Trophoblast cell (in vitro differentiated cells and primary cell): ENCODE data around the gene PUM2.

Source experiments
- DNase-seq, 2 donors: peaks; one replicate each; pipeline ENCODE4 v3.0.0-alpha.2; 2016
- H2AFZ ChIP-seq: 2 replicates; pipeline ENCODE4 v1.6.1; 2013; ENCODE audit warnings: low read length, moderate library complexity, mild to moderate bottlenecking; ENCODE audit not compliant: insufficient read depth, poor library complexity
- H2AK5ac ChIP-seq: 2 replicates; pipeline ENCODE4 v1.6.1; 2013; ENCODE audit warnings: mild to moderate bottlenecking, low read length
- H2BK120ac ChIP-seq: 2 replicates; pipeline ENCODE4 v1.6.1; 2013; ENCODE audit warnings: low read length, mild to moderate bottlenecking, moderate library complexity; ENCODE audit not compliant: insufficient read depth, poor library complexity
- H2BK12ac ChIP-seq: 2 replicates; pipeline ENCODE4 v1.6.1; 2013; ENCODE audit warnings: mild to moderate bottlenecking, low read length, moderate library complexity
- H2BK5ac ChIP-seq: 2 replicates; pipeline ENCODE4 v1.6.1; 2013; ENCODE audit warnings: low read length, low read depth, moderate library complexity, mild to moderate bottlenecking; ENCODE audit not compliant: poor library complexity
- H3K14ac ChIP-seq: 2 replicates; pipeline ENCODE4 v1.6.1; 2013; ENCODE audit warnings: mild to moderate bottlenecking, low read length
- H3K18ac ChIP-seq: 2 replicates; pipeline ENCODE4 v1.6.1; 2013; ENCODE audit warnings: mild to moderate bottlenecking, low read length
- H3K23ac ChIP-seq: 2 replicates; pipeline ENCODE4 v1.6.1; 2013; ENCODE audit warnings: low read length
- H3K27ac ChIP-seq: 2 replicates; pipeline ENCODE4 v1.5.1; 2013; ENCODE audit warnings: low read depth, mild to moderate bottlenecking, inconsistent platforms, low read length, moderate library complexity
- H3K27me3 ChIP-seq: 2 replicates; pipeline ENCODE4 v1.6.1; 2013; ENCODE audit warnings: inconsistent platforms, mild to moderate bottlenecking, low read length, moderate library complexity; ENCODE audit not compliant: insufficient read depth
- H3K36me3 ChIP-seq, 2 experiments: 1 replicate in 1 of 2; 2 replicates in 1 of 2; pipeline ENCODE4 v1.6.1; 2013; ENCODE audit warnings: low read length in 2 of 2, mild to moderate bottlenecking in 2 of 2, moderate library complexity in 1 of 2; ENCODE audit not compliant: insufficient read depth in 2 of 2, control insufficient read depth in 1 of 2
- H3K4ac ChIP-seq: 2 replicates; pipeline ENCODE4 v1.6.1; 2013; ENCODE audit warnings: low read depth, mild to moderate bottlenecking, low read length, moderate library complexity
- H3K4me1 ChIP-seq, 2 experiments: 1 replicate in 1 of 2; 2 replicates in 1 of 2; pipeline ENCODE4 v1.6.1; 2013; ENCODE audit warnings: low read length in 2 of 2, mild to moderate bottlenecking in 2 of 2, moderate library complexity in 1 of 2; ENCODE audit not compliant: insufficient read depth in 2 of 2, control insufficient read depth in 1 of 2
- H3K4me2 ChIP-seq: 2 replicates; pipeline ENCODE4 v1.6.1; 2013; ENCODE audit warnings: inconsistent platforms, mild to moderate bottlenecking, low read length, moderate library complexity
- H3K4me3 ChIP-seq: 2 replicates; pipeline ENCODE4 v1.5.1; 2013; ENCODE audit warnings: mild to moderate bottlenecking, low read depth, low read length, inconsistent platforms
- H3K79me1 ChIP-seq: one replicate; pipeline ENCODE4 v1.6.1; 2013; ENCODE audit warnings: low read length
- H3K79me2 ChIP-seq: 2 replicates; pipeline ENCODE4 v1.6.1; 2013; ENCODE audit warnings: low read length, mild to moderate bottlenecking; ENCODE audit not compliant: control insufficient read depth, insufficient read depth, poor library complexity
- H3K9ac ChIP-seq: 2 replicates; pipeline ENCODE4 v1.6.1; 2013; ENCODE audit warnings: mild to moderate bottlenecking, low read length
- H3K9me3 ChIP-seq: 2 replicates; pipeline ENCODE4 v1.6.1; 2013; ENCODE audit warnings: low read depth, mild to moderate bottlenecking, control low read depth, inconsistent platforms, low read length; ENCODE audit not compliant: insufficient read depth
- H4K12ac ChIP-seq: 2 replicates; pipeline ENCODE4 v1.6.1; 2013; ENCODE audit warnings: low read depth, mild to moderate bottlenecking, low read length, moderate library complexity
- H4K8ac ChIP-seq: 2 replicates; pipeline ENCODE4 v1.6.1; 2013; ENCODE audit warnings: low read depth, mild to moderate bottlenecking, low read length, moderate library complexity
- H4K91ac ChIP-seq: one replicate; pipeline ENCODE4 v1.6.1; 2013; ENCODE audit warnings: low read depth, mild to moderate bottlenecking, low read length, moderate library complexity
- WGBS: extraction: QIAGEN DNeasy Blood & Tissue Kit; methylation state at CpG from one replicate; pipeline ENCODE4 v1.1.7; 2013; ENCODE audit warnings: missing lambda C conversion rate; ENCODE audit not compliant: insufficient read length, insufficient coverage; ENCODE audit errors: extremely low coverage; 5-methylcytosine and 5-hydroxymethylcytosine counted together

Gene PUM2

DNA sequence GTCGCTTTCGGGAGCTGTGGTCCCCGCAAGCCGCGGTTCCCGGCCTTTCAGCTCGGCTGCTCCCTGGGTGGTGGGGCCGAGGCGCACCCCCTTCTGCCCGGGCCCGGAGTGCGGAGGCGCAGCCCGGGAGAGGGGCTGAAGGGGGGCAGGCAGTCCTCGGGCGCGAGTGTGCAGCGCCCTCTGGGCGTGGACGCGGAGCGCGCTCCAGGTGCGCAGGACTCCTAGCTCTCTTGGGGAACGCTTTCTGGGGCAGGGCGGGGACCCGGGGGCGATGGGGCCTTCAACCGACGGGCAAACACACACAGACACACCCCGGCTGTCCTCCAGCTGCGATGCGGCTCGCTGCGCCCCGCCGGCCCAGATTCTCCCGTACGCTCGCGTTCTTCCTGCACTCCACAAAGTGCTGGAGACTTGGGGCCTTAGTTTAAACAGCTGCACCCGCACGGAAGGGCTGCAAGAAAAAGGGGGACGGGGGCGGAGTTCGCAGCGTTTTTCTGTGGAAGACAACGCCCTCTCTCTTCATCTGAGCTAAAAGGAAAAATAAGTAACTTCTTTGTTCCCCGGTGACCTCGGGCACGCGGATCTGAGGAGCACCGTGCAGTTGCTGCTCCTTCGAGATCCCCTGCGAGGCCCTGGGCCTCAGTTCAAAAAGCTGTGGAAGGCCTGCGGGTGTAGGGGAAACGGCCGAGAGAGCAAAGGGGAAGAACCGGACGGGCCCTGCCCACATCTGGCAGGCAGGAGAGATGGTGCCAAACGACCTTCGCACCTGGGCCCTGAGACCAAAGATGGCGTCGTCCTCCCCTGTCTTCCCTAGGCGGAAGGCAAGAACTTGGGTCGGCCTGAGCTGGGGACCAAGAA is 125.1 kb downstream of the PUM2 start:
- peak overlapping the region; percentile 50 for H4K91ac ChIP-seq
- no peak overlapping the region for H3K23ac ChIP-seq
- peak in 1 of 2 donors; percentile 56 for DNase-seq
- no peaks in the 10 kb centered on the region for H3K9me3 ChIP-seq
- peaks cover 5 to 7% of the 10 kb centered on the region in 2 experiments for H3K4me1 ChIP-seq
- peaks cover 16% of the 10 kb centered on the region for H3K27me3 ChIP-seq
- no peak overlapping the region for H3K18ac ChIP-seq
- peak overlapping the region; percentile 68 for H2AFZ ChIP-seq
- peaks cover 11% of the 10 kb centered on the region for H3K79me1 ChIP-seq
- peak overlapping the region; percentile 49 for H4K12ac ChIP-seq
- no CpG with 5 or more reads among the region's 66 CpGs for WGBS
- H2BK120ac ChIP-seq: no peak overlapping the region
- H3K27ac ChIP-seq: no peak overlapping the region
- H2AK5ac ChIP-seq: no peak overlapping the region
- H3K36me3 ChIP-seq: no peaks in the 10 kb centered on the region
- H3K4ac ChIP-seq: no peak overlapping the region
- H2BK5ac ChIP-seq: peak overlapping the region; percentile 25
- peaks cover 2% of the 10 kb centered on the region for H3K79me2 ChIP-seq
- H3K4me2 ChIP-seq: peak overlapping the region; percentile 99
- H3K9ac ChIP-seq: no peak overlapping the region
- H4K8ac ChIP-seq: peak overlapping the region; percentile 10
- H2BK12ac ChIP-seq: no peak overlapping the region
- H3K4me3 ChIP-seq: peak overlapping the region; percentile 80
- H3K14ac ChIP-seq: peak overlapping the region; percentile 41

GRCh38 chr2:20224716-20225293 is 125.8 kb downstream of the PUM2 start, which contains the start of gene SDC1:
Gene SDC1 (minus strand): TSS chr2:20225130. CDS start chr2:20224867, 263 bp downstream.
- peak; percentile 77 to 79 for DNase-seq
- peaks cover 5 to 7% of the 10 kb centered on the region in 2 experiments for H3K4me1 ChIP-seq
- H3K36me3 ChIP-seq: no peaks in the 10 kb centered on the region
- peak within 1 kb of the TSS; percentile 34 for H4K8ac ChIP-seq
- H3K9ac ChIP-seq: peak within 1 kb of the TSS; percentile 60
- H3K9me3 ChIP-seq: no peaks in the 10 kb centered on the region
- H3K18ac ChIP-seq: peak within 1 kb of the TSS; percentile 25
- peak within 1 kb of the TSS; percentile 25 for H2BK5ac ChIP-seq
- H4K91ac ChIP-seq: peak within 1 kb of the TSS; percentile 50
- H3K14ac ChIP-seq: peak within 1 kb of the TSS; percentile 58
- H3K27ac ChIP-seq: no peak within 1 kb of the TSS
- no peak within 1 kb of the TSS for H2BK12ac ChIP-seq
- H3K4me2 ChIP-seq: peak within 1 kb of the TSS; percentile 99
- WGBS: no CpG with 5 or more reads among the region's 65 CpGs
- peak within 1 kb of the TSS; percentile 80 for H3K4me3 ChIP-seq
- H3K4ac ChIP-seq: peak within 1 kb of the TSS; percentile 24
- H3K27me3 ChIP-seq: peaks cover 16% of the 10 kb centered on the region
- peak within 1 kb of the TSS; percentile 49 for H4K12ac ChIP-seq
- peaks cover 2% of the 10 kb centered on the region for H3K79me2 ChIP-seq
- no peak within 1 kb of the TSS for H3K23ac ChIP-seq
- H3K79me1 ChIP-seq: peaks cover 11% of the 10 kb centered on the region
- peak within 1 kb of the TSS; percentile 68 for H2AFZ ChIP-seq
- peak within 1 kb of the TSS; percentile 10 for H2BK120ac ChIP-seq
- no peak within 1 kb of the TSS for H2AK5ac ChIP-seq

DNA sequence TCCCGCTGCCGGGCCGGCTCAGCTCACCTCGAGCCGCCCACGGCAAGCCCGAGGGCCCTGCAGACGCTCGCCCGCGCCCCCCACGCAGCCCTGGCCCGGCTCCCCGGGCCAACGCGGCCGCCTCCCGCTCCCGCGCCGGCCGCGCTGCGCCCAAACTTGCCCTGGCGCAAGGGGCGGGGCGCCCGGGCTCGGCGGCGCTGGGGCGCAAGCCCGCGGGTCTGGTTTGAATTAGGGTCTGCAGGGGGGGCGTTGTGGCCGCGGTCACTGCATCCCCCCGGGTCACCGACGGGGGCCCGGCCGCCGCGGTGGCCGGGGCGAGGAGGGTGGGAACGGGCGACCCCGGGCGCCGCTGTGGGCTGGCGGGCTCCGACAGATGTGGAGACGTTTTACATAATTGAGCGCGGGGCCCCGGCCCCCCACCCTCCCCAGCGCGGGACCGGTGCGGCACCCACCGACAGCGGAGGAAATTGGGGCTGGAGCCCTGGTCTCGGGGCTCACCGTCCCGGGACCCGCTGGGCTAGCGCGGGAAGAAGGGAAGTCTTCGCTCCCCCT is 126.4 kb downstream of the PUM2 start:
- H3K18ac ChIP-seq: peak overlapping the region; percentile 25
- peak overlapping the region; percentile 34 for H4K8ac ChIP-seq
- H3K4ac ChIP-seq: peak overlapping the region; percentile 24
- peaks cover 16% of the 10 kb centered on the region for H3K27me3 ChIP-seq
- H3K36me3 ChIP-seq: peaks cover 0 to 2% of the 10 kb centered on the region in 2 experiments
- no peak overlapping the region for H3K27ac ChIP-seq
- H3K4me3 ChIP-seq: peak overlapping the region; percentile 68
- peak overlapping the region; percentile 99 for H3K4me2 ChIP-seq
- H2BK12ac ChIP-seq: no peak overlapping the region
- H4K12ac ChIP-seq: no peak overlapping the region
- peaks cover 2% of the 10 kb centered on the region for H3K79me2 ChIP-seq
- no peak overlapping the region for H2AK5ac ChIP-seq
- peak overlapping the region; percentile 33 for H4K91ac ChIP-seq
- peaks cover 5 to 7% of the 10 kb centered on the region in 2 experiments for H3K4me1 ChIP-seq
- H2AFZ ChIP-seq: peak overlapping the region; percentile 38
- peak overlapping the region; percentile 58 for H3K14ac ChIP-seq
- no peak overlapping the region for H3K23ac ChIP-seq
- peaks cover 11% of the 10 kb centered on the region for H3K79me1 ChIP-seq
- H2BK120ac ChIP-seq: peak overlapping the region; percentile 10
- peak overlapping the region; percentile 60 for H3K9ac ChIP-seq
- DNase-seq: no peak
- WGBS: no CpG with 5 or more reads among the region's 70 CpGs
- H3K9me3 ChIP-seq: no peaks in the 10 kb centered on the region
- H2BK5ac ChIP-seq: no peak overlapping the region

- peak overlapping the region; percentile 99 for H3K4me2 ChIP-seq
- peak overlapping the region; percentile 58 for H3K14ac ChIP-seq
- H3K23ac ChIP-seq: no peak overlapping the region
- peak overlapping the region; percentile 34 for H4K8ac ChIP-seq
- peak overlapping the region; percentile 25 for H3K18ac ChIP-seq
- peak overlapping the region; percentile 24 for H3K4ac ChIP-seq
- DNase-seq: peak; percentile 28 to 67
- no peak overlapping the region for H4K12ac ChIP-seq
- H2BK12ac ChIP-seq: peak overlapping the region; percentile 29
- peak overlapping the region; percentile 38 for H2AFZ ChIP-seq
- peak overlapping the region; percentile 68 for H3K4me3 ChIP-seq
- H3K9ac ChIP-seq: peak overlapping the region; percentile 60
- H4K91ac ChIP-seq: peak overlapping the region; percentile 33
- H2BK120ac ChIP-seq: peak overlapping the region; percentile 10
- peaks cover 5 to 7% of the 10 kb centered on the region in 2 experiments for H3K4me1 ChIP-seq
- H3K36me3 ChIP-seq: peaks cover under 1 to 4% of the 10 kb centered on the region in 2 experiments
- H2BK5ac ChIP-seq: no peak overlapping the region
- no CpG with 5 or more reads among the region's 66 CpGs for whole genome bisulfite sequencing
- H3K9me3 ChIP-seq: no peaks in the 10 kb centered on the region
- peaks cover 16% of the 10 kb centered on the region for H3K27me3 ChIP-seq
- peaks cover 11% of the 10 kb centered on the region for H3K79me1 ChIP-seq
- H3K79me2 ChIP-seq: peaks cover 2% of the 10 kb centered on the region
- H2AK5ac ChIP-seq: no peak overlapping the region
- no peak overlapping the region for H3K27ac ChIP-seq
These were observed 127.1 kb downstream of the PUM2 start for GRCh38 chr2:20223407-20224163.
